GM12878 (cell line): Measurements from ENCODE around the gene STXBP5. TPM values are rescaled to one million over a fixed set of nuclear protein-coding genes. Genes with fewer than 3 reads are reported as not detected.

Experiments used
- ATAC-seq: fragments of 200-7000 bp; cut with Tn5 transposase; 3 replicates; pipeline ENCODE4 v1.9.1; 2020; ENCODE audit warnings: mild to moderate bottlenecking, moderate library complexity
- BruUV-seq: library from RNA; stranded (reverse); fragments of 400-500 nt; replicated peaks from 2 replicates; lab custom pipeline; 2021; lab: Mats Ljungman, UMichigan
- CTCF ChIA-PET: fragments of 300-600 bp; sonication (Branson Sonifier 250); formaldehyde crosslinking; extraction: SDS; loops from one replicate; lab custom pipeline; 2021; ENCODE audit warnings: inconsistent platforms; lab: Yijun Ruan, JAX
- POLR2A ChIA-PET: fragments of 350-600 bp; formaldehyde crosslinking; extraction: SDS; loops from one replicate; lab custom pipeline; 2021; ENCODE audit warnings: inconsistent platforms; lab: Charles Lee
- RAD21 ChIA-PET: fragments of 300-600 bp; sonication (Branson Sonifier 250); formaldehyde crosslinking; loops from one replicate; lab custom pipeline; 2023; ENCODE audit warnings: antibody characterized with exemption; ENCODE audit not compliant: unreplicated experiment; lab: Charles Lee
- SMC1A ChIA-PET: fragments of 300-600 bp; sonication (Branson Sonifier 250); formaldehyde crosslinking; loops from one replicate; lab custom pipeline; 2023; ENCODE audit not compliant: unreplicated experiment, uncharacterized antibody; lab: Charles Lee
- DNase-seq: peaks from one replicate; pipeline ENCODE4 v3.0.0-alpha.2; 2011; ENCODE audit warnings: low read depth, low spot score
- FAIRE-seq: peaks from 3 replicates; lab custom pipeline; 2011; peaks lifted over from hg19 to GRCh38; lab: Jason Lieb, UNC
- H2AFZ ChIP-seq: 2 replicates; pipeline ENCODE4 v1.6.0; 2011; ENCODE audit warnings: low read depth, low read length, control low read depth; ENCODE audit not compliant: control insufficient read depth
- H3K27ac ChIP-seq: 2 replicates; pipeline ENCODE4 v1.5.1; 2011; ENCODE audit warnings: control low read depth; ENCODE audit not compliant: control insufficient read depth, insufficient read depth
- H3K27me3 ChIP-seq, 2 experiments: replicated peaks in 1 of 2; 2 replicates each; pipeline versions ENCODE4 v1.6.0 to v1.6.1; 2011; ENCODE audit warnings: low read length in 1 of 2; ENCODE audit not compliant: control insufficient read depth in 2 of 2, insufficient read depth in 2 of 2
- H3K36me3 ChIP-seq, 2 experiments: 2 replicates each; pipeline ENCODE4 v1.5.1; 2011; ENCODE audit warnings: low read length in 1 of 2; ENCODE audit not compliant: control insufficient read depth in 2 of 2, insufficient read depth in 2 of 2
- H3K4me1 ChIP-seq: 2 replicates; pipeline ENCODE4 v1.6.1; 2011; ENCODE audit warnings: mild to moderate bottlenecking, low read length, moderate library complexity, mixed read lengths; ENCODE audit not compliant: control insufficient read depth, insufficient read depth
- H3K4me2 ChIP-seq: 2 replicates; pipeline ENCODE4 v1.6.0; 2011; ENCODE audit warnings: control low read depth; ENCODE audit not compliant: control insufficient read depth, insufficient read depth
- H3K4me3 ChIP-seq: fragments of 200-600 bp; sonication (generic); 2 replicates; pipeline ENCODE4 v1.5.1; 2016
- H3K79me2 ChIP-seq: 2 replicates; pipeline ENCODE4 v1.6.0; 2011; ENCODE audit warnings: low read length; ENCODE audit not compliant: control insufficient read depth, insufficient read depth
- H3K9ac ChIP-seq: 2 replicates; pipeline ENCODE4 v1.8.0; 2011; ENCODE audit warnings: low read length, control low read depth, mixed read lengths; ENCODE audit not compliant: control insufficient read depth, insufficient read depth
- H3K9me3 ChIP-seq: replicated peaks from 3 replicates; pipeline ENCODE4 v1.5.1; 2011; ENCODE audit warnings: mild to moderate bottlenecking, low read length; ENCODE audit not compliant: control insufficient read depth, insufficient read depth
- H4K20me1 ChIP-seq: 2 replicates; pipeline ENCODE4 v1.6.0; 2011; ENCODE audit not compliant: control insufficient read depth, insufficient read depth
- ASH2L ChIP-seq: fragments of 300-600, 200-600 bp; sonication (generic); IDR thresholded peaks from 2 replicates; pipeline ENCODE4 v1.6.1; 2017; ENCODE audit warnings: low read depth, mild to moderate bottlenecking, borderline replicate concordance
- CREB1 ChIP-seq: IDR thresholded peaks from 2 replicates; pipeline ENCODE4 v1.6.1; 2012; ENCODE audit warnings: low read depth, mild to moderate bottlenecking, inconsistent platforms
- NRF1 ChIP-seq: conservative IDR thresholded peaks from 2 replicates; pipeline ENCODE4 v1.6.1; 2011; ENCODE audit warnings: mild to moderate bottlenecking, low read depth, low read length, improper control_type of control experiment
- ZBED1 ChIP-seq: IDR thresholded peaks from 2 replicates; pipeline ENCODE4 v1.6.1; 2016; ENCODE audit warnings: borderline replicate concordance
- WGBS: methylation state at CpG from one replicate; pipeline ENCODE4 v1.1.6; 2016; ENCODE audit warnings: low lambda C conversion rate; ENCODE audit not compliant: insufficient replicate concordance, insufficient coverage; ENCODE audit errors: missing lambda C conversion rate; 5-methylcytosine and 5-hydroxymethylcytosine counted together
- in situ Hi-C: fragments of 300-500 bp; cut with MboI; formaldehyde crosslinking; loops from 9 replicates; pipeline ENCODE4 v1.14.3; 2018; ENCODE audit warnings: mixed read lengths
- intact Hi-C: fragments of 100-400 bp; cut with micrococcal nuclease; formaldehyde crosslinking; loops from one replicate; pipeline ENCODE4 v1.14.2; 2022; ENCODE audit not compliant: unreplicated experiment
- polyA plus RNA-seq, 11 experiments: library from polyadenylated mRNA; depleted of rRNA in 4 of 11; unstranded in 6 of 11; stranded (reverse) in 5 of 11; fragments of >200 nt; fragmentation: Nextera tagmentation in 4 of 11; fragmentation: Illumina TruSeq in 1 of 11; extraction: Ambion mirVana in 4 of 11; extraction: Trizol in 1 of 11; gene quantifications; 1 replicate in 1 of 11; 2 replicates in 10 of 11; pipeline versions ENCODE4 v1.2.1 to v1.2.3, GENCODE V29; 2011 to 2016; ENCODE audit warnings: inconsistent platforms in 2 of 11, missing spikeins in 2 of 11, low read depth in 1 of 11
- total RNA-seq, 4 experiments: library from RNA; depleted of rRNA in 3 of 4; stranded (reverse); fragments of >200 nt in 3 of 4; fragmentation: Illumina TruSeq in 1 of 4; extraction: Trizol in 1 of 4; gene quantifications; 2 replicates each; pipeline versions ENCODE4 v1.2.1 to v1.2.3, GENCODE V29; 2013 to 2021
- TF ChIP-seq, protein P1 (sequence below): fragments of 450-650 bp; IDR thresholded peaks from 2 replicates; pipeline ENCODE4 v1.6.1; 2017; ENCODE audit warnings: mild to moderate bottlenecking, low read depth, inconsistent platforms; ENCODE audit not compliant: poor library complexity, severe bottlenecking
- TF ChIP-seq, protein P2 (sequence below): fragments of 450-650 bp; IDR thresholded peaks from 2 replicates; pipeline ENCODE4 v1.6.1; 2017; ENCODE audit warnings: low read depth, mild to moderate bottlenecking, moderate library complexity

STXBP5 gene
- total and polyA plus RNA-seq, 10 of the 15 experiments (the other 5 are each of a cell fraction or from before 2014, with no cell fraction given), result 1.4 to 13.2 (median 8.4) TPM

DNA sequence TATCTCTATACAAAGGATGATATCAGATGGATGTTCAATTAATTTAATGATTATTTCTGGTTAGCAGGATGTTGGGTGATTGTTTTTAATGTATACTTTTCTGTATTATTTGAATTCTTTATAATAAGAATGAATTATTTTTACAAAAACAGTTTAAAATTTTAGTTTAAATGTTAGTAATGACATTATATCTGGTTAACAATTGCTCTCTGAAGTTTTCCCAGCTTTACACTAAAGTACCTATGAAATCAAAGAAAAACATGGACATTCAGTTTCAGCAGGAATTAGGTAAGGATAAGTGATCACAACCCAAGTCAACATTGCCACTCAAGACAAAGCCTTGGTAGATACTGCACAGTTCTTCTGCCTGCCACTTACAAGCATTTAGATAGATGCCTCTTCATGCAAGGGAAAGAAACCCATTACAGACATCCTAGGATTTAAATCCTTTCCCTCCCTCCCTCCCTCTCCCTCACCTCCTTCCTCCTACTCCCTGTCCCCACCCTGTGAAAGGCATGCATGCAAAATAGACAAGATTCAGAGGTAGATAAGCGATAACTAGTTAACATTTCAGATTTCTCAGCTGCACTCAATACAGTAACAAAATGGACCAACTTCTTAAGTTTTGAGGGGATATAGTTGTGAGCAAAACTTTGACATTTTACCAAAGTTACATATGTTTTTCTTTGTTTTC, 143.8 kb downstream of the STXBP5 start:
- no peak overlapping the region for H2AFZ ChIP-seq
- intact Hi-C loops (no loop called here), in situ Hi-C loops (no loop called here)
- DNase-seq, result no peak
- no peaks in the 10 kb centered on the region for H4K20me1 ChIP-seq
- H3K9ac ChIP-seq, result no peak overlapping the region
- ChIA-PET CTCF (interaction anchor here (0.7 kb wide), 1 partner anchor 38 kb away, joined by 3 read pairs; no protein-coding TSS in a partner anchor), POLR2A (no interaction called here), SMC1A (interaction anchor here (1.4 kb wide), 1 partner anchor 10 kb away, joined by 3 read pairs; no protein-coding TSS in a partner anchor), RAD21 (no interaction called here)
- no TSS peak for BruUV-seq
- H3K4me2 ChIP-seq, result no peak overlapping the region
- no peak for FAIRE-seq
- no peaks in the 10 kb centered on the region; a peak in 1 of 4 replicates for H3K36me3 ChIP-seq
- WGBS, result 100% methylated on average over 1 of the region's 1 CpG
- no peaks in the 10 kb centered on the region for H3K4me1 ChIP-seq
- no peak overlapping the region for H3K27ac ChIP-seq
- H3K79me2 ChIP-seq, result no peaks in the 10 kb centered on the region
- ATAC-seq, result no peak
- H3K9me3 ChIP-seq, result no peaks in the 10 kb centered on the region
- H3K27me3 ChIP-seq, result no peaks in the 10 kb centered on the region
- TF ChIP-seq NRF1, result no peak
- TF ChIP-seq, protein P1, sequence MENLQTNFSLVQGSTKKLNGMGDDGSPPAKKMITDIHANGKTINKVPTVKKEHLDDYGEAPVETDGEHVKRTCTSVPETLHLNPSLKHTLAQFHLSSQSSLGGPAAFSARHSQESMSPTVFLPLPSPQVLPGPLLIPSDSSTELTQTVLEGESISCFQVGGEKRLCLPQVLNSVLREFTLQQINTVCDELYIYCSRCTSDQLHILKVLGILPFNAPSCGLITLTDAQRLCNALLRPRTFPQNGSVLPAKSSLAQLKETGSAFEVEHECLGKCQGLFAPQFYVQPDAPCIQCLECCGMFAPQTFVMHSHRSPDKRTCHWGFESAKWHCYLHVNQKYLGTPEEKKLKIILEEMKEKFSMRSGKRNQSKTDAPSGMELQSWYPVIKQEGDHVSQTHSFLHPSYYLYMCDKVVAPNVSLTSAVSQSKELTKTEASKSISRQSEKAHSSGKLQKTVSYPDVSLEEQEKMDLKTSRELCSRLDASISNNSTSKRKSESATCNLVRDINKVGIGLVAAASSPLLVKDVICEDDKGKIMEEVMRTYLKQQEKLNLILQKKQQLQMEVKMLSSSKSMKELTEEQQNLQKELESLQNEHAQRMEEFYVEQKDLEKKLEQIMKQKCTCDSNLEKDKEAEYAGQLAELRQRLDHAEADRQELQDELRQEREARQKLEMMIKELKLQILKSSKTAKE, result no peak
- no peak for TF ChIP-seq ZBED1
- no peak for TF ChIP-seq CREB1
- TF ChIP-seq, protein P2, sequence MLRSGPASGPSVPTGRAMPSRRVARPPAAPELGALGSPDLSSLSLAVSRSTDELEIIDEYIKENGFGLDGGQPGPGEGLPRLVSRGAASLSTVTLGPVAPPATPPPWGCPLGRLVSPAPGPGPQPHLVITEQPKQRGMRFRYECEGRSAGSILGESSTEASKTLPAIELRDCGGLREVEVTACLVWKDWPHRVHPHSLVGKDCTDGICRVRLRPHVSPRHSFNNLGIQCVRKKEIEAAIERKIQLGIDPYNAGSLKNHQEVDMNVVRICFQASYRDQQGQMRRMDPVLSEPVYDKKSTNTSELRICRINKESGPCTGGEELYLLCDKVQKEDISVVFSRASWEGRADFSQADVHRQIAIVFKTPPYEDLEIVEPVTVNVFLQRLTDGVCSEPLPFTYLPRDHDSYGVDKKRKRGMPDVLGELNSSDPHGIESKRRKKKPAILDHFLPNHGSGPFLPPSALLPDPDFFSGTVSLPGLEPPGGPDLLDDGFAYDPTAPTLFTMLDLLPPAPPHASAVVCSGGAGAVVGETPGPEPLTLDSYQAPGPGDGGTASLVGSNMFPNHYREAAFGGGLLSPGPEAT, result no peak
- TF ChIP-seq ASH2L, result no peak
- H3K4me3 ChIP-seq, result no peak overlapping the region
